GM12878 (cell line): ENCODE results near the gene S100A12. TPM values are rescaled to one million over a fixed set of nuclear protein-coding genes. Genes with fewer than 3 reads are reported as not detected.

Experiments
- ATAC-seq: fragments of 200-7000 bp; cut with Tn5 transposase; 3 replicates; pipeline ENCODE4 v1.9.1; 2020; ENCODE audit warnings: mild to moderate bottlenecking, moderate library complexity
- BruUV-seq: library from RNA; stranded (reverse); fragments of 400-500 nt; replicated peaks from 2 replicates; lab custom pipeline; 2021; lab: Mats Ljungman, UMichigan
- CTCF ChIA-PET: fragments of 300-600 bp; sonication (Branson Sonifier 250); formaldehyde crosslinking; extraction: SDS; loops from one replicate; lab custom pipeline; 2021; ENCODE audit warnings: inconsistent platforms; lab: Yijun Ruan, JAX
- POLR2A ChIA-PET: fragments of 350-600 bp; formaldehyde crosslinking; extraction: SDS; loops from one replicate; lab custom pipeline; 2021; ENCODE audit warnings: inconsistent platforms; lab: Charles Lee
- RAD21 ChIA-PET: fragments of 300-600 bp; sonication (Branson Sonifier 250); formaldehyde crosslinking; loops from one replicate; lab custom pipeline; 2023; ENCODE audit warnings: antibody characterized with exemption; ENCODE audit not compliant: unreplicated experiment; lab: Charles Lee
- SMC1A ChIA-PET: fragments of 300-600 bp; sonication (Branson Sonifier 250); formaldehyde crosslinking; loops from one replicate; lab custom pipeline; 2023; ENCODE audit not compliant: unreplicated experiment, uncharacterized antibody; lab: Charles Lee
- DNase-seq: peaks from one replicate; pipeline ENCODE4 v3.0.0-alpha.2; 2011; ENCODE audit warnings: low read depth, low spot score
- FAIRE-seq: peaks from 3 replicates; lab custom pipeline; 2011; peaks lifted over from hg19 to GRCh38; lab: Jason Lieb, UNC
- H2AFZ ChIP-seq: 2 replicates; pipeline ENCODE4 v1.6.0; 2011; ENCODE audit warnings: low read depth, low read length, control low read depth; ENCODE audit not compliant: control insufficient read depth
- H3K27ac ChIP-seq: 2 replicates; pipeline ENCODE4 v1.5.1; 2011; ENCODE audit warnings: control low read depth; ENCODE audit not compliant: control insufficient read depth, insufficient read depth
- H3K27me3 ChIP-seq, 2 experiments: replicated peaks in 1 of 2; 2 replicates each; pipeline versions ENCODE4 v1.6.0 to v1.6.1; 2011; ENCODE audit warnings: low read length in 1 of 2; ENCODE audit not compliant: control insufficient read depth in 2 of 2, insufficient read depth in 2 of 2
- H3K36me3 ChIP-seq, 2 experiments: 2 replicates each; pipeline ENCODE4 v1.5.1; 2011; ENCODE audit warnings: low read length in 1 of 2; ENCODE audit not compliant: control insufficient read depth in 2 of 2, insufficient read depth in 2 of 2
- H3K4me1 ChIP-seq: 2 replicates; pipeline ENCODE4 v1.6.1; 2011; ENCODE audit warnings: mild to moderate bottlenecking, low read length, moderate library complexity, mixed read lengths; ENCODE audit not compliant: control insufficient read depth, insufficient read depth
- H3K4me2 ChIP-seq: 2 replicates; pipeline ENCODE4 v1.6.0; 2011; ENCODE audit warnings: control low read depth; ENCODE audit not compliant: control insufficient read depth, insufficient read depth
- H3K4me3 ChIP-seq: fragments of 200-600 bp; sonication (generic); 2 replicates; pipeline ENCODE4 v1.5.1; 2016
- H3K79me2 ChIP-seq: 2 replicates; pipeline ENCODE4 v1.6.0; 2011; ENCODE audit warnings: low read length; ENCODE audit not compliant: control insufficient read depth, insufficient read depth
- H3K9ac ChIP-seq: 2 replicates; pipeline ENCODE4 v1.8.0; 2011; ENCODE audit warnings: low read length, control low read depth, mixed read lengths; ENCODE audit not compliant: control insufficient read depth, insufficient read depth
- H3K9me3 ChIP-seq: replicated peaks from 3 replicates; pipeline ENCODE4 v1.5.1; 2011; ENCODE audit warnings: mild to moderate bottlenecking, low read length; ENCODE audit not compliant: control insufficient read depth, insufficient read depth
- H4K20me1 ChIP-seq: 2 replicates; pipeline ENCODE4 v1.6.0; 2011; ENCODE audit not compliant: control insufficient read depth, insufficient read depth
- BCLAF1 ChIP-seq: fragments of 450-650 bp; IDR thresholded peaks from 2 replicates; pipeline ENCODE4 v1.6.1; 2017; ENCODE audit warnings: antibody characterized with exemption, mild to moderate bottlenecking, moderate library complexity
- FOS ChIP-seq: IDR thresholded peaks from 3 replicates; pipeline ENCODE4 v1.6.1; 2011; ENCODE audit warnings: borderline replicate concordance; ENCODE audit not compliant: insufficient read length; ENCODE audit errors: extremely low read depth
- IKZF1 ChIP-seq: fragments of 450-650 bp; conservative IDR thresholded peaks from 2 replicates; pipeline ENCODE4 v1.6.1; 2017; ENCODE audit warnings: antibody characterized with exemption, mild to moderate bottlenecking
- MEF2A ChIP-seq: IDR thresholded peaks from 2 replicates; pipeline ENCODE4 v1.6.1; 2011; ENCODE audit warnings: low read depth, mild to moderate bottlenecking, low read length, moderate library complexity; ENCODE audit not compliant: insufficient read depth
- NR2C1 ChIP-seq: fragments of 450-650 bp; IDR thresholded peaks from 2 replicates; pipeline ENCODE4 v1.6.1; 2017; ENCODE audit warnings: antibody characterized with exemption, mild to moderate bottlenecking, moderate library complexity
- SIX5 ChIP-seq: IDR thresholded peaks from 2 replicates; pipeline ENCODE4 v1.6.1; 2011; ENCODE audit warnings: mild to moderate bottlenecking, low read depth, low read length, moderate library complexity; ENCODE audit not compliant: severe bottlenecking
- STAT3 ChIP-seq: IDR thresholded peaks from 2 replicates; pipeline ENCODE4 v1.6.1; 2011; ENCODE audit warnings: low read depth, low read length, improper control_type of control experiment
- YBX1 ChIP-seq: fragments of 450-650 bp; IDR thresholded peaks from 2 replicates; pipeline ENCODE4 v1.6.1; 2016; ENCODE audit warnings: antibody characterized with exemption
- WGBS: methylation state at CpG from one replicate; pipeline ENCODE4 v1.1.6; 2016; ENCODE audit warnings: low lambda C conversion rate; ENCODE audit not compliant: insufficient replicate concordance, insufficient coverage; ENCODE audit errors: missing lambda C conversion rate; 5-methylcytosine and 5-hydroxymethylcytosine counted together
- in situ Hi-C: fragments of 300-500 bp; cut with MboI; formaldehyde crosslinking; loops from 9 replicates; pipeline ENCODE4 v1.14.3; 2018; ENCODE audit warnings: mixed read lengths
- intact Hi-C: fragments of 100-400 bp; cut with micrococcal nuclease; formaldehyde crosslinking; loops from one replicate; pipeline ENCODE4 v1.14.2; 2022; ENCODE audit not compliant: unreplicated experiment
- polyA plus RNA-seq, 11 experiments: library from polyadenylated mRNA; depleted of rRNA in 4 of 11; unstranded in 6 of 11; stranded (reverse) in 5 of 11; fragments of >200 nt; fragmentation: Nextera tagmentation in 4 of 11; fragmentation: Illumina TruSeq in 1 of 11; extraction: Ambion mirVana in 4 of 11; extraction: Trizol in 1 of 11; gene quantifications; 1 replicate in 1 of 11; 2 replicates in 10 of 11; pipeline versions ENCODE4 v1.2.1 to v1.2.3, GENCODE V29; 2011 to 2016; ENCODE audit warnings: inconsistent platforms in 2 of 11, missing spikeins in 2 of 11, low read depth in 1 of 11
- total RNA-seq, 4 experiments: library from RNA; depleted of rRNA in 3 of 4; stranded (reverse); fragments of >200 nt in 3 of 4; fragmentation: Illumina TruSeq in 1 of 4; extraction: Trizol in 1 of 4; gene quantifications; 2 replicates each; pipeline versions ENCODE4 v1.2.1 to v1.2.3, GENCODE V29; 2013 to 2021
- TF ChIP-seq, protein P1 (sequence below): fragments of 450-650 bp; IDR thresholded peaks from 2 replicates; pipeline ENCODE4 v1.6.1; 2018; ENCODE audit warnings: mild to moderate bottlenecking, low read depth, moderate library complexity; ENCODE audit not compliant: partially characterized antibody
- TF ChIP-seq, protein P2 (sequence below): IDR thresholded peaks from 2 replicates; pipeline ENCODE4 v1.6.1; 2012; ENCODE audit warnings: low read depth, low read length, improper control_type of control experiment

S100A12 gene
- total and polyA plus RNA-seq, 10 of the 15 experiments (the other 5 are each of a cell fraction or from before 2014, with no cell fraction given), result not detected

GRCh38 chr1:153392258-153392657 is 16.8 kb upstream of the S100A12 start:
- SMC1A ChIA-PET, result no interaction called here
- Histone ChIP-seq H3K9me3 (no peaks in the 10 kb centered on the region), H4K20me1 (no peaks in the 10 kb centered on the region), H3K4me3 (no peak overlapping the region), H3K79me2 (no peaks in the 10 kb centered on the region), H3K4me2 (no peak overlapping the region), H3K9ac (no peak overlapping the region), H2AFZ (no peak overlapping the region), H3K36me3 (no peaks in the 10 kb centered on the region), H3K27me3 (peaks cover 1 to 2% of the 10 kb centered on the region in 2 experiments; a peak in 2 of 4 replicates), H3K4me1 (no peaks in the 10 kb centered on the region), H3K27ac (no peak overlapping the region)
- no peak for DNase-seq
- POLR2A ChIA-PET, result no interaction called here
- in situ Hi-C loops, result no loop called here
- TF ChIP-seq BCLAF1 (no peak), MEF2A (no peak), NR2C1 (no peak), FOS (no peak), IKZF1 (no peak), STAT3 (no peak), YBX1 (no peak), SIX5 (no peak)
- TF ChIP-seq, protein P1, sequence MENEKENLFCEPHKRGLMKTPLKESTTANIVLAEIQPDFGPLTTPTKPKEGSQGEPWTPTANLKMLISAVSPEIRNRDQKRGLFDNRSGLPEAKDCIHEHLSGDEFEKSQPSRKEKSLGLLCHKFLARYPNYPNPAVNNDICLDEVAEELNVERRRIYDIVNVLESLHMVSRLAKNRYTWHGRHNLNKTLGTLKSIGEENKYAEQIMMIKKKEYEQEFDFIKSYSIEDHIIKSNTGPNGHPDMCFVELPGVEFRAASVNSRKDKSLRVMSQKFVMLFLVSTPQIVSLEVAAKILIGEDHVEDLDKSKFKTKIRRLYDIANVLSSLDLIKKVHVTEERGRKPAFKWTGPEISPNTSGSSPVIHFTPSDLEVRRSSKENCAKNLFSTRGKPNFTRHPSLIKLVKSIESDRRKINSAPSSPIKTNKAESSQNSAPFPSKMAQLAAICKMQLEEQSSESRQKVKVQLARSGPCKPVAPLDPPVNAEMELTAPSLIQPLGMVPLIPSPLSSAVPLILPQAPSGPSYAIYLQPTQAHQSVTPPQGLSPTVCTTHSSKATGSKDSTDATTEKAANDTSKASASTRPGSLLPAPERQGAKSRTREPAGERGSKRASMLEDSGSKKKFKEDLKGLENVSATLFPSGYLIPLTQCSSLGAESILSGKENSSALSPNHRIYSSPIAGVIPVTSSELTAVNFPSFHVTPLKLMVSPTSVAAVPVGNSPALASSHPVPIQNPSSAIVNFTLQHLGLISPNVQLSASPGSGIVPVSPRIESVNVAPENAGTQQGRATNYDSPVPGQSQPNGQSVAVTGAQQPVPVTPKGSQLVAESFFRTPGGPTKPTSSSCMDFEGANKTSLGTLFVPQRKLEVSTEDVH, result no peak
- TF ChIP-seq, protein P2, sequence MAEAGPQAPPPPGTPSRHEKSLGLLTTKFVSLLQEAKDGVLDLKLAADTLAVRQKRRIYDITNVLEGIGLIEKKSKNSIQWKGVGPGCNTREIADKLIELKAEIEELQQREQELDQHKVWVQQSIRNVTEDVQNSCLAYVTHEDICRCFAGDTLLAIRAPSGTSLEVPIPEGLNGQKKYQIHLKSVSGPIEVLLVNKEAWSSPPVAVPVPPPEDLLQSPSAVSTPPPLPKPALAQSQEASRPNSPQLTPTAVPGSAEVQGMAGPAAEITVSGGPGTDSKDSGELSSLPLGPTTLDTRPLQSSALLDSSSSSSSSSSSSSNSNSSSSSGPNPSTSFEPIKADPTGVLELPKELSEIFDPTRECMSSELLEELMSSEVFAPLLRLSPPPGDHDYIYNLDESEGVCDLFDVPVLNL, result no peak
- intact Hi-C loops, result no loop called here
- RAD21 ChIA-PET, result no interaction called here
- WGBS, result 0% methylated on average over 3 of the region's 3 CpGs
- no peak for ATAC-seq
- CTCF ChIA-PET, result interaction anchor here (1.4 kb wide), 1 partner anchor 103 kb away, joined by 5 read pairs; no protein-coding TSS in a partner anchor
- no peak for FAIRE-seq
- BruUV-seq, result no TSS peak
